Measurements from ENCODE around the gene IFIT5.

DNA sequence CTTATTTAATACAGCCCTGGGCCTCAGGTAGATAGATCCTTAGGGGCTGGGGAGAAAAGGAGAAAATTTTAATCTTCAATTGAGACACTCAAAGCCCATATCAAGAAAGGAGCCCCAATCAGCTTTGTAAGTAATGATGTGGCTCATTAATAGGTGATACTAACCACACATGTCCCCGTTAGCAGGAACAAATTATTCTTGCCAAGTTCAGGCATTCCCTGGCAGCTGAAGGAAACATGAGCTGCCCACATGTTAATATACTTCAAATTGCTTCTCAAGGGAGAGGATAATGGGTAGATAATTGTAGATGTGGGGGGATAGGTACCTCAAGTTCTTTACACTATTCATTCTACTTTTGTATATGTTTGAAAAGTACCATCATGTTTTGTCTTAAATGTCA lies 14.5 kb downstream of the IFIT5 start:
- TF ChIP-seq, protein P1, sequence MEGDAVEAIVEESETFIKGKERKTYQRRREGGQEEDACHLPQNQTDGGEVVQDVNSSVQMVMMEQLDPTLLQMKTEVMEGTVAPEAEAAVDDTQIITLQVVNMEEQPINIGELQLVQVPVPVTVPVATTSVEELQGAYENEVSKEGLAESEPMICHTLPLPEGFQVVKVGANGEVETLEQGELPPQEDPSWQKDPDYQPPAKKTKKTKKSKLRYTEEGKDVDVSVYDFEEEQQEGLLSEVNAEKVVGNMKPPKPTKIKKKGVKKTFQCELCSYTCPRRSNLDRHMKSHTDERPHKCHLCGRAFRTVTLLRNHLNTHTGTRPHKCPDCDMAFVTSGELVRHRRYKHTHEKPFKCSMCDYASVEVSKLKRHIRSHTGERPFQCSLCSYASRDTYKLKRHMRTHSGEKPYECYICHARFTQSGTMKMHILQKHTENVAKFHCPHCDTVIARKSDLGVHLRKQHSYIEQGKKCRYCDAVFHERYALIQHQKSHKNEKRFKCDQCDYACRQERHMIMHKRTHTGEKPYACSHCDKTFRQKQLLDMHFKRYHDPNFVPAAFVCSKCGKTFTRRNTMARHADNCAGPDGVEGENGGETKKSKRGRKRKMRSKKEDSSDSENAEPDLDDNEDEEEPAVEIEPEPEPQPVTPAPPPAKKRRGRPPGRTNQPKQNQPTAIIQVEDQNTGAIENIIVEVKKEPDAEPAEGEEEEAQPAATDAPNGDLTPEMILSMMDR (IDR thresholded peaks at IDR 0.05): no peak
- no peak for TF ChIP-seq POLR2A (IDR thresholded peaks at IDR 0.05)
